H1 (cell line): ENCODE measurements around the gene ELFN1. TPM values are rescaled to one million over a fixed set of nuclear protein-coding genes. Genes with fewer than 3 reads are reported as not detected.

Experiments
- CTCF ChIA-PET: fragments of 300-600 bp; sonication (Branson Sonifier 250); formaldehyde crosslinking; loops from one replicate; lab custom pipeline; 2021; ENCODE audit not compliant: partially characterized antibody; lab: Charles Lee
- POLR2A ChIA-PET: fragments of 300-600 bp; sonication (Branson Sonifier 250); formaldehyde crosslinking; loops from one replicate; lab custom pipeline; 2021; ENCODE audit warnings: inconsistent platforms; ENCODE audit not compliant: partially characterized antibody; lab: Charles Lee
- DNase-seq, 2 experiments: peaks; one replicate each; pipeline versions ENCODE4 v3.0.0 to v3.0.0-alpha.2; 2010 to 2022; ENCODE audit warnings: low spot score in 2 of 2, low read depth in 1 of 2, mixed read lengths in 1 of 2
- FAIRE-seq: peaks from 2 replicates; lab custom pipeline; 2011; peaks lifted over from hg19 to GRCh38; lab: Jason Lieb, UNC
- H2AFZ ChIP-seq: 2 replicates; pipeline ENCODE4 v1.8.1; 2012; ENCODE audit warnings: low read length, inconsistent platforms
- H2AK5ac ChIP-seq: 2 replicates; pipeline ENCODE4 v1.6.1; 2013; ENCODE audit warnings: low read depth, low read length
- H2BK120ac ChIP-seq: replicated peaks from 2 replicates; pipeline ENCODE3; 2013; ENCODE audit warnings: low read depth, low read length, inconsistent platforms
- H2BK12ac ChIP-seq: 2 replicates; pipeline ENCODE4 v1.6.1; 2013; ENCODE audit warnings: low read depth, low read length
- H2BK15ac ChIP-seq: 2 replicates; pipeline ENCODE4 v1.6.1; 2013; ENCODE audit warnings: low read length
- H2BK20ac ChIP-seq: 2 replicates; pipeline ENCODE4 v1.6.1; 2013; ENCODE audit warnings: low read length
- H2BK5ac ChIP-seq: 2 replicates; pipeline ENCODE4 v1.6.1; 2013; ENCODE audit warnings: low read depth, low read length
- H3K14ac ChIP-seq: 2 replicates; pipeline ENCODE4 v1.6.1; 2013; ENCODE audit warnings: inconsistent platforms; ENCODE audit not compliant: insufficient read length
- H3K18ac ChIP-seq: 2 replicates; pipeline ENCODE4 v1.6.1; 2013; ENCODE audit warnings: low read length; ENCODE audit errors: extremely low read depth
- H3K23ac ChIP-seq: 2 replicates; pipeline ENCODE4 v1.6.1; 2013; ENCODE audit warnings: inconsistent platforms; ENCODE audit not compliant: insufficient read length
- H3K23me2 ChIP-seq: 2 replicates; pipeline ENCODE4 v1.6.1; 2013; ENCODE audit warnings: low read depth, low read length
- H3K27ac ChIP-seq: 2 replicates; pipeline ENCODE4 v1.6.1; 2011; ENCODE audit warnings: low read depth, low read length, inconsistent platforms
- H3K27me3 ChIP-seq, 4 experiments: replicated peaks in 1 of 4; 1 replicate in 1 of 4; 2 replicates in 3 of 4; pipeline versions ENCODE4 v1.6.1 to v1.8.1; 2011 to 2013; ENCODE audit warnings: low read length in 3 of 4, mild to moderate bottlenecking in 3 of 4, inconsistent platforms in 2 of 4, mixed read lengths in 2 of 4, moderate library complexity in 1 of 4; ENCODE audit not compliant: control insufficient read depth in 3 of 4, insufficient read depth in 3 of 4; ENCODE audit errors: extremely low read depth in 1 of 4
- H3K36me3 ChIP-seq, 4 experiments: 2 replicates each; pipeline versions ENCODE4 v1.6.1 to v1.8.1; 2011 to 2013; ENCODE audit warnings: mild to moderate bottlenecking in 4 of 4, low read length in 3 of 4, moderate library complexity in 2 of 4, control low read depth in 1 of 4, inconsistent platforms in 1 of 4; ENCODE audit not compliant: insufficient read depth in 4 of 4, control insufficient read depth in 2 of 4
- H3K4ac ChIP-seq: replicated peaks from 2 replicates; pipeline ENCODE3; 2013; ENCODE audit warnings: low read length, low read depth, mixed read lengths, inconsistent platforms; ENCODE audit not compliant: insufficient read length
- H3K4me1 ChIP-seq, 4 experiments: replicated peaks in 1 of 4; 1 replicate in 1 of 4; 2 replicates in 3 of 4; pipeline versions ENCODE4 v1.6.1 to v1.8.1; 2011 to 2013; ENCODE audit warnings: low read length in 3 of 4, inconsistent platforms in 2 of 4, mixed read lengths in 1 of 4; ENCODE audit not compliant: insufficient read depth in 4 of 4, control insufficient read depth in 3 of 4
- H3K4me2 ChIP-seq, 2 experiments: 2 replicates each; pipeline versions ENCODE4 v1.6.1 to v1.8.1; 2011 to 2013; ENCODE audit warnings: low read depth in 2 of 2, low read length in 2 of 2, control low read depth in 1 of 2, inconsistent platforms in 1 of 2, mild to moderate bottlenecking in 1 of 2; ENCODE audit not compliant: insufficient read depth in 1 of 2
- H3K4me3 ChIP-seq, 4 experiments: fragments of 200-600, 300-600 bp in 1 of 4; sonication (generic), shearing (Covaris generic), sonication (Bioruptor Twin) in 1 of 4; 2 replicates each; pipeline versions ENCODE4 v1.5.1 to v1.8.1; 2011 to 2016; ENCODE audit warnings: low read length in 4 of 4, low read depth in 3 of 4, control low read depth in 2 of 4, inconsistent platforms in 2 of 4, mild to moderate bottlenecking in 2 of 4, mixed read lengths in 1 of 4, moderate library complexity in 1 of 4; ENCODE audit not compliant: insufficient read depth in 2 of 4; ENCODE audit errors: extremely low read depth in 1 of 4
- H3K56ac ChIP-seq: replicated peaks from 2 replicates; pipeline ENCODE3; 2013; ENCODE audit warnings: low read depth, mild to moderate bottlenecking, mixed read lengths, low read length, inconsistent platforms; ENCODE audit not compliant: insufficient read length
- H3K79me1 ChIP-seq: 2 replicates; pipeline ENCODE4 v1.6.1; 2013; ENCODE audit warnings: low read depth, low read length, control low read depth
- H3K79me2 ChIP-seq, 2 experiments: 2 replicates each; pipeline versions ENCODE4 v1.6.1 to v1.8.1; 2012 to 2013; ENCODE audit warnings: low read length in 2 of 2, mild to moderate bottlenecking in 2 of 2, inconsistent platforms in 1 of 2; ENCODE audit not compliant: insufficient read depth in 2 of 2, control insufficient read depth in 1 of 2
- H3K9ac ChIP-seq, 4 experiments: replicated peaks in 1 of 4; 1 replicate in 1 of 4; 2 replicates in 3 of 4; pipeline versions ENCODE4 v1.6.1 to v1.8.1; 2011 to 2013; ENCODE audit warnings: low read depth in 3 of 4, low read length in 3 of 4, control low read depth in 2 of 4, mild to moderate bottlenecking in 2 of 4, moderate library complexity in 2 of 4, inconsistent platforms in 1 of 4; ENCODE audit errors: extremely low read depth in 1 of 4
- H3K9me3 ChIP-seq, 2 experiments: 2 replicates each; pipeline versions ENCODE4 v1.6.1 to v1.8.1; 2012 to 2013; ENCODE audit warnings: mild to moderate bottlenecking in 2 of 2, moderate library complexity in 2 of 2, control low read depth in 1 of 2, inconsistent platforms in 1 of 2, low read depth in 1 of 2, low read length in 1 of 2, mixed read lengths in 1 of 2; ENCODE audit not compliant: insufficient read depth in 2 of 2
- H4K20me1 ChIP-seq, 2 experiments: replicated peaks in 1 of 2; 2 replicates each; pipeline versions ENCODE3 to v1.8.1; 2011 to 2013; ENCODE audit warnings: inconsistent platforms in 2 of 2, low read length in 2 of 2, mild to moderate bottlenecking in 1 of 2; ENCODE audit not compliant: insufficient read depth in 2 of 2, control insufficient read depth in 1 of 2
- H4K5ac ChIP-seq: 2 replicates; pipeline ENCODE4 v1.6.1; 2013; ENCODE audit warnings: low read length, low read depth, mixed read lengths, inconsistent platforms; ENCODE audit not compliant: insufficient read length
- H4K8ac ChIP-seq: 2 replicates; pipeline ENCODE4 v1.8.0; 2013; ENCODE audit warnings: mild to moderate bottlenecking, moderate library complexity, low read length, inconsistent platforms; ENCODE audit not compliant: insufficient read depth; ENCODE audit errors: extremely low read depth
- H4K91ac ChIP-seq: replicated peaks from 2 replicates; pipeline ENCODE3; 2013; ENCODE audit warnings: low read length, mixed read lengths, inconsistent platforms; ENCODE audit not compliant: insufficient read length
- RBBP5 ChIP-seq: IDR thresholded peaks from 2 replicates; pipeline ENCODE4 v1.7.1; 2012; ENCODE audit warnings: low read depth, mild to moderate bottlenecking, inconsistent platforms, low read length, moderate library complexity, borderline replicate concordance
- WGBS, 2 experiments: shearing (Covaris generic) in 1 of 2; methylation state at CpG; one replicate each; pipeline versions ENCODE4 v1.1.6 to v1.1.7; 2013 to 2015; ENCODE audit warnings: low lambda C conversion rate in 2 of 2, mixed read lengths in 2 of 2, inconsistent platforms in 1 of 2, low coverage in 1 of 2, missing lambda C conversion rate in 1 of 2; ENCODE audit not compliant: insufficient replicate concordance in 2 of 2, insufficient coverage in 1 of 2, insufficient read length in 1 of 2; ENCODE audit errors: extremely low coverage in 1 of 2, missing lambda C conversion rate in 1 of 2; 5-methylcytosine and 5-hydroxymethylcytosine counted together
- polyA plus RNA-seq, 7 experiments: library from polyadenylated mRNA; depleted of rRNA in 3 of 7; stranded (reverse) in 5 of 7; unstranded in 2 of 7; fragments of >200 nt in 5 of 7; fragments of 200-250 nt in 2 of 7; gene quantifications; 1 replicate in 5 of 7; 2 replicates in 1 of 7; 4 replicates in 1 of 7; pipeline versions ENCODE4 v1.2.1 to v1.2.3, GENCODE V29; 2011 to 2013; ENCODE audit warnings: missing spikeins in 2 of 7, mixed read lengths in 2 of 7
- total RNA-seq: library from RNA; stranded (reverse); fragmentation: NEBNext Ultra II Directional; extraction: Animal tissue kit (Norgen Biotek cat#: 25700); gene quantifications from 2 replicates; pipeline ENCODE4 v1.2.1, GENCODE V29; 2021

Gene ELFN1
- total and polyA plus RNA-seq, 2 of the 8 experiments (the other 6 are each of a cell fraction or from before 2014, with no cell fraction given), result 2.0 to 4.5 TPM

- CTCF ChIA-PET, result interaction anchor here (0.6 to 2.1 kb wide), 3 partner anchors 11 to 1201 kb away, joined by 3 to 12 read pairs (median 8); partner anchors contain the start of gene PDGFA
- 91% methylated on average over 7 of the region's 8 CpGs; no CpG with 5 or more reads in 1 of the 2 experiments for WGBS, 2 experiments
- no peak for FAIRE-seq
These were observed 50.2 kb downstream of the ELFN1 start for GRCh38 chr7:1720326-1720725.

More at GRCh38 chr7:1720326-1720725, 50.2 kb downstream of the ELFN1 start:
- H4K5ac ChIP-seq, result no peak overlapping the region
- H3K23me2 ChIP-seq, result no peaks in the 10 kb centered on the region
- H2BK15ac ChIP-seq, result no peak overlapping the region
- H3K14ac ChIP-seq, result no peak overlapping the region
- H4K91ac ChIP-seq, result no peak overlapping the region
- POLR2A ChIA-PET, result no interaction called here
- no peaks in the 10 kb centered on the region for H3K27me3 ChIP-seq
- no peaks in the 10 kb centered on the region for H3K79me2 ChIP-seq
- no peaks in the 10 kb centered on the region for H3K36me3 ChIP-seq
- no peak overlapping the region for H3K18ac ChIP-seq
- H3K56ac ChIP-seq, result no peak overlapping the region
- no peak overlapping the region for H3K27ac ChIP-seq
- no peak overlapping the region for H2AFZ ChIP-seq
- H3K4me1 ChIP-seq, result peaks cover 0 to 29% (median 21%) of the 10 kb centered on the region in 4 experiments; a peak in 6 of 7 replicates
- no peak overlapping the region for H3K23ac ChIP-seq
- no peak overlapping the region for H2BK12ac ChIP-seq
- DNase-seq, result no peak
- no peak overlapping the region for H3K4me3 ChIP-seq
- H3K9ac ChIP-seq, result no peak overlapping the region
- H2BK120ac ChIP-seq, result no peak overlapping the region
- no peaks in the 10 kb centered on the region; a peak in 1 of 4 replicates for H3K9me3 ChIP-seq
- no peak overlapping the region for H3K4me2 ChIP-seq
- H3K4ac ChIP-seq, result no peak overlapping the region
- no peak overlapping the region for H2BK20ac ChIP-seq
- H2AK5ac ChIP-seq, result no peak overlapping the region
- H2BK5ac ChIP-seq, result no peak overlapping the region
- peaks cover 2% of the 10 kb centered on the region; the same call in 1 of the 2 replicates for H3K79me1 ChIP-seq
- no peaks in the 10 kb centered on the region for H4K20me1 ChIP-seq
- TF ChIP-seq RBBP5, result no peak
- TF ChIP-seq, all 59 proteins: peak for 0
- H4K8ac ChIP-seq, result no peak overlapping the region; the same call in 1 of the 2 replicates
